ENCODE measurements around the gene ZNF212. TPM values are rescaled to one million over a fixed set of nuclear protein-coding genes. Genes with fewer than 3 reads are reported as not detected.

Gene ZNF212
- total RNA-seq, 1 experiment from 2014 or later, result 9.7 TPM

- Histone ChIP-seq H3K9me2 (replicated peaks; ENCODE audit: low read length) (no peaks in the 10 kb centered on the region), H3K4me2 (ENCODE audit: low read length) (no peak overlapping the region), H3K27ac (ENCODE audit: low read length) (no peak overlapping the region), H3K4me1 (ENCODE audit: insufficient read depth, low read length) (peaks cover 6% of the 10 kb centered on the region), H3K9ac (ENCODE audit: low read length) (no peak overlapping the region), H3K27me3 (ENCODE audit: low read length) (no peaks in the 10 kb centered on the region), H3F3A (ENCODE audit: low read length, unreplicated experiment) (no peaks in the 10 kb centered on the region), H2AFZ (ENCODE audit: low read length) (no peak overlapping the region), H3K4me3 (ENCODE audit: low read length) (no peak overlapping the region), H3K9me3 (ENCODE audit: low read length) (no peaks in the 10 kb centered on the region), H3K79me2 (ENCODE audit: low read length) (no peaks in the 10 kb centered on the region), H4K20me1 (ENCODE audit: low read length) (no peaks in the 10 kb centered on the region), H3K36me3 (ENCODE audit: low read depth, low read length) (no peaks in the 10 kb centered on the region)
- ATAC-seq (no peak), DNase-seq (no peak)
- POLR2A ChIA-PET (ENCODE audit: unreplicated experiment), result no interaction called here
- no peak for TF ChIP-seq EZH2 (IDR thresholded peaks at IDR 0.05; ENCODE audit: low read length, unreplicated experiment)
- TF ChIP-seq EZH2phosphoT487 (IDR thresholded peaks at IDR 0.05; ENCODE audit: borderline replicate concordance, low read length), result no peak
- TF ChIP-seq CTCF (conservative IDR thresholded peaks at IDR 0.05; ENCODE audit: low read depth, low read length), result no peak
- intact Hi-C loops (cut with micrococcal nuclease), result no loop called here
- CTCF ChIA-PET, result no interaction called here
- no TSS peak for BruUV-seq (replicated peaks)
These were observed 53.0 kb downstream of the ZNF212 start for GRCh38 chr7:149292462-149292823.

DNA sequence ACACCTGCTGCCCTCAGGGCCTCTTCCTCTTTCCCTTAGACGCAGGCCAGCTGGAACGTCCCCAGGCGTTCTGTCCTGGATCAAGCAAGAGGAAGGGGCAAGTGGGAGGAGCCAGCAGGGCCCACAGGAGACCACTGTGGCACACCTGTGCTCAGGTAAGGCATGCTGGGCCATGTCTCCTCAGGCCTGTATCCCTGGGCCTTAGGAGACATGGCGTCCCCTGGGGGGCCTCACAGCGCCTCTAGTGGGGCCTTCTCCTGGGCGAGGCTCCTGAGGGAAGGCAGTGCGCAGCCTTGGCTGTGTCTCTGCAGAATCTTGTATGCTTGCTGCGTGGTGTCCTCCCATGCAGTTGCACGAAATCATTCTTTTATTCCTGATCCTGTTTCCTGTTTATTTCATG, 53.9 kb downstream of the ZNF212 start:
- H3K9ac ChIP-seq (ENCODE audit: low read length), result no peak overlapping the region
- H3K9me3 ChIP-seq (ENCODE audit: low read length), result no peaks in the 10 kb centered on the region
- no TSS peak for BruUV-seq (replicated peaks)
- ChIA-PET POLR2A (ENCODE audit: unreplicated experiment) (no interaction called here), CTCF (no interaction called here)
- TF ChIP-seq CTCF (conservative IDR thresholded peaks at IDR 0.05; ENCODE audit: low read depth, low read length) (no peak), EZH2phosphoT487 (IDR thresholded peaks at IDR 0.05; ENCODE audit: borderline replicate concordance, low read length) (no peak), EZH2 (IDR thresholded peaks at IDR 0.05; ENCODE audit: low read length, unreplicated experiment) (no peak)
- no peaks in the 10 kb centered on the region for H4K20me1 ChIP-seq (ENCODE audit: low read length)
- intact Hi-C loops (cut with micrococcal nuclease), result no loop called here
- no peaks in the 10 kb centered on the region for H3F3A ChIP-seq (ENCODE audit: low read length, unreplicated experiment)
- H3K4me3 ChIP-seq (ENCODE audit: low read length), result no peak overlapping the region
- no peaks in the 10 kb centered on the region for H3K36me3 ChIP-seq (ENCODE audit: low read depth, low read length)
- no peaks in the 10 kb centered on the region for H3K27me3 ChIP-seq (ENCODE audit: low read length)
- no peak overlapping the region for H3K27ac ChIP-seq (ENCODE audit: low read length)
- no peak overlapping the region for H2AFZ ChIP-seq (ENCODE audit: low read length)
- H3K9me2 ChIP-seq (replicated peaks; ENCODE audit: low read length), result no peaks in the 10 kb centered on the region
- ATAC-seq, result no peak
- no peaks in the 10 kb centered on the region for H3K79me2 ChIP-seq (ENCODE audit: low read length)
- H3K4me1 ChIP-seq (ENCODE audit: insufficient read depth, low read length), result no peaks in the 10 kb centered on the region
- no peak for DNase-seq
- no peak overlapping the region for H3K4me2 ChIP-seq (ENCODE audit: low read length)

GRCh38 chr7:149293946-149294633, 54.6 kb downstream of the ZNF212 start:
- TF ChIP-seq EZH2phosphoT487 (IDR thresholded peaks at IDR 0.05; ENCODE audit: borderline replicate concordance, low read length), result no peak
- POLR2A ChIA-PET (ENCODE audit: unreplicated experiment), result no interaction called here
- Histone ChIP-seq H3K4me1 (ENCODE audit: insufficient read depth, low read length) (no peaks in the 10 kb centered on the region), H3K9me2 (replicated peaks; ENCODE audit: low read length) (no peaks in the 10 kb centered on the region), H3K27me3 (ENCODE audit: low read length) (no peaks in the 10 kb centered on the region), H3K36me3 (ENCODE audit: low read depth, low read length) (no peaks in the 10 kb centered on the region), H3K4me2 (ENCODE audit: low read length) (no peak overlapping the region), H3K79me2 (ENCODE audit: low read length) (no peaks in the 10 kb centered on the region), H3K9me3 (ENCODE audit: low read length) (no peaks in the 10 kb centered on the region), H4K20me1 (ENCODE audit: low read length) (no peaks in the 10 kb centered on the region), H3K27ac (ENCODE audit: low read length) (no peak overlapping the region), H3K4me3 (ENCODE audit: low read length) (no peak overlapping the region), H3F3A (ENCODE audit: low read length, unreplicated experiment) (no peaks in the 10 kb centered on the region), H2AFZ (ENCODE audit: low read length) (no peak overlapping the region), H3K9ac (ENCODE audit: low read length) (no peak overlapping the region)
- intact Hi-C loops (cut with micrococcal nuclease), result no loop called here
- ATAC-seq (no peak), DNase-seq (no peak)
- BruUV-seq (replicated peaks), result no TSS peak
- CTCF ChIA-PET, result no interaction called here

All from PC-3 (cell line).